K562 (cell line): ENCODE results near the gene ARHGAP31. TPM values are rescaled to one million over a fixed set of nuclear protein-coding genes. Genes with fewer than 3 reads are reported as not detected.

Experiments used
- BACH1 ChIP-seq: fragments of 200-800 bp; sonication (Bioruptor generic); IDR thresholded peaks from 2 replicates; pipeline ENCODE4 v1.6.1; 2016; ENCODE audit warnings: missing genetic modification characterization, missing compliant biosample characterization
- CBX2 ChIP-seq: fragments of 200-600 bp; sonication (generic); IDR thresholded peaks from one replicate; pipeline ENCODE4 v1.6.1; 2012; ENCODE audit warnings: mild to moderate bottlenecking, low read length, inconsistent platforms; ENCODE audit not compliant: insufficient read depth, poor library complexity, severe bottlenecking
- DPF2 ChIP-seq: fragments of 450-650 bp; IDR thresholded peaks from 2 replicates; pipeline ENCODE4 v1.6.1; 2016
- E2F6 ChIP-seq, 2 experiments: IDR thresholded peaks; 2 replicates each; pipeline ENCODE4 v1.6.1; 2011; ENCODE audit warnings: borderline replicate concordance in 1 of 2, control low read depth in 1 of 2, low read depth in 1 of 2, low read length in 1 of 2, mild to moderate bottlenecking in 1 of 2, mixed read lengths in 1 of 2, moderate library complexity in 1 of 2; ENCODE audit not compliant: insufficient read depth in 1 of 2, insufficient read length in 1 of 2, poor library complexity in 1 of 2, severe bottlenecking in 1 of 2; ENCODE audit errors: extremely low read depth in 1 of 2
- ELF2 ChIP-seq: fragments of 250-450 bp; sonication (Bioruptor Pico); IDR thresholded peaks from 2 replicates; pipeline ENCODE4 v1.5.0; 2021; ENCODE audit warnings: mild to moderate bottlenecking
- FUS ChIP-seq: fragments of 200-400 bp; formaldehyde crosslinking; optimal IDR thresholded peaks from 2 replicates; pipeline ENCODE3; 2017; ENCODE audit warnings: low read depth, low read length
- HCFC1 ChIP-seq: IDR thresholded peaks from 2 replicates; pipeline ENCODE4 v1.6.1; 2012; ENCODE audit warnings: low read depth, low read length, improper control_type of control experiment
- HDAC6 ChIP-seq: IDR thresholded peaks from 2 replicates; pipeline ENCODE4 v1.6.1; 2012; ENCODE audit warnings: low read depth, mild to moderate bottlenecking, control low read depth, inconsistent platforms, low read length, moderate library complexity
- HMGN3 ChIP-seq: IDR thresholded peaks from 2 replicates; pipeline ENCODE4 v1.6.1; 2011; ENCODE audit warnings: borderline replicate concordance, low read depth, mild to moderate bottlenecking, mixed read lengths, low read length; ENCODE audit not compliant: insufficient read length; ENCODE audit errors: extremely low read depth
- HNRNPK ChIP-seq: fragments of 200-400 bp; formaldehyde crosslinking; IDR thresholded peaks from one replicate; pipeline ENCODE4 v1.6.1; 2018; ENCODE audit warnings: mild to moderate bottlenecking, low read depth, low read length; ENCODE audit not compliant: poor library complexity, severe bottlenecking
- HOXB6 ChIP-seq: fragments of 250-450 bp; sonication (Bioruptor Pico); IDR thresholded peaks from 2 replicates; pipeline ENCODE4 v1.5.1; 2022; ENCODE audit warnings: mild to moderate bottlenecking, borderline replicate concordance
- NFATC3 ChIP-seq: fragments of 450-650 bp; IDR thresholded peaks from 2 replicates; pipeline ENCODE4 v1.6.1; 2017; ENCODE audit warnings: mild to moderate bottlenecking
- NRF1 ChIP-seq, 2 experiments: fragments of 450-650 bp; IDR thresholded peaks in 1 of 2; conservative IDR thresholded peaks in 1 of 2; 2 replicates each; pipeline ENCODE4 v1.6.1; 2014; ENCODE audit warnings: mild to moderate bottlenecking in 2 of 2
- PHB ChIP-seq: fragments of 250-450 bp; sonication (Bioruptor Pico); IDR thresholded peaks from 2 replicates; pipeline ENCODE4 v1.5.0; 2021
- PHF8 ChIP-seq: fragments of 200-600 bp; sonication (generic); IDR thresholded peaks from 2 replicates; pipeline ENCODE4 v1.6.1; 2012; ENCODE audit warnings: mixed run types, mild to moderate bottlenecking, inconsistent platforms, low read length, moderate library complexity, borderline replicate concordance
- SRSF9 ChIP-seq: fragments of 200-400 bp; formaldehyde crosslinking; IDR thresholded peaks from 2 replicates; pipeline ENCODE4 v1.6.1; 2017; ENCODE audit warnings: low read depth, low read length, borderline replicate concordance
- TAL1 ChIP-seq: fragments of 450-650 bp; IDR thresholded peaks from 2 replicates; pipeline ENCODE4 v1.6.1; 2016; ENCODE audit warnings: mild to moderate bottlenecking
- TARDBP ChIP-seq: fragments of 450-650 bp; IDR thresholded peaks from 2 replicates; pipeline ENCODE4 v1.6.1; 2016
- TEAD1 ChIP-seq, 2 experiments: fragments of 450-650 bp in 1 of 2; sonication (generic) in 1 of 2; formaldehyde crosslinking; IDR thresholded peaks; 2 replicates each; pipeline versions ENCODE4 v1.4.0 to v1.8.0; 2020 to 2022; ENCODE audit warnings: mild to moderate bottlenecking in 2 of 2, missing genetic modification reagents in 1 of 2
- THRAP3 ChIP-seq: fragments of 450-650 bp; IDR thresholded peaks from 2 replicates; pipeline ENCODE4 v1.6.1; 2016; ENCODE audit warnings: mild to moderate bottlenecking, inconsistent platforms, borderline replicate concordance
- TRIM28 ChIP-seq: fragments of 450-650 bp; IDR thresholded peaks from 2 replicates; pipeline ENCODE4 v1.6.1; 2017
- ZMIZ1 ChIP-seq, 2 experiments: fragments of 150-350 bp in 1 of 2; IDR thresholded peaks; 2 replicates each; pipeline ENCODE4 v1.6.1; 2012 to 2016; ENCODE audit warnings: low read depth in 2 of 2, low read length in 2 of 2, mild to moderate bottlenecking in 1 of 2, moderate library complexity in 1 of 2
- ZNF354B ChIP-seq: fragments of 250-450 bp; sonication (Bioruptor Pico); IDR thresholded peaks from 2 replicates; pipeline ENCODE4 v1.4.0; 2020
- ZNF384 ChIP-seq: IDR thresholded peaks from 2 replicates; pipeline ENCODE4 v1.6.1; 2012; ENCODE audit warnings: low read depth, low read length, improper control_type of control experiment
- ZNF76 ChIP-seq: fragments of 250-450 bp; sonication (Bioruptor Pico); IDR thresholded peaks from 2 replicates; pipeline ENCODE4 v1.4.0; 2020; ENCODE audit warnings: mild to moderate bottlenecking, moderate library complexity, borderline replicate concordance
- polyA plus RNA-seq, 8 experiments: library from polyadenylated mRNA; depleted of rRNA in 4 of 8; stranded (reverse) in 5 of 8; unstranded in 3 of 8; fragments of >200 nt; fragmentation: Nextera tagmentation in 2 of 8; fragmentation: Illumina TruSeq in 1 of 8; extraction: Ambion mirVana in 2 of 8; extraction: Trizol in 1 of 8; gene quantifications; 2 replicates each; pipeline versions ENCODE4 v1.2.1 to v1.2.3, GENCODE V29; 2011 to 2014; ENCODE audit warnings: inconsistent platforms in 1 of 8, missing spikeins in 1 of 8
- total RNA-seq, 7 experiments: library from RNA; depleted of rRNA in 6 of 7; stranded (reverse); fragments of >200 nt in 6 of 7; fragmentation: Illumina TruSeq in 2 of 7; extraction: Trizol in 2 of 7; gene quantifications; 2 replicates each; pipeline versions ENCODE4 v1.2.1 to v1.2.3, GENCODE V29; 2011 to 2021; ENCODE audit warnings: low replicate concordance in 1 of 7

The ARHGAP31 gene
- total and polyA plus RNA-seq, 9 of the 15 experiments (the other 6 are each of a cell fraction or from before 2014, with no cell fraction given), result under 0.01 to 0.13 (median 0.06) TPM; not detected in 5

- peak; percentile 59; the same call in 1 of the 2 replicates for TF ChIP-seq PHF8
- TF ChIP-seq HDAC6, result no peak
- TF ChIP-seq TARDBP, result no peak
- no peak for TF ChIP-seq PHB (CRISPR knock-in tag)
- no peak for TF ChIP-seq CBX2
- no peak for TF ChIP-seq TRIM28
- TF ChIP-seq ZNF354B (CRISPR knock-in tag), result no peak
- TF ChIP-seq BACH1 (tag), result no peak
- TF ChIP-seq ELF2 (CRISPR knock-in tag), result no peak
- TF ChIP-seq E2F6 (IDR thresholded peaks at IDR 0.05; ENCODE audit: borderline replicate concordance in 1 of 2, extremely low read depth in 1 of 2, insufficient read depth in 1 of 2, insufficient read length in 1 of 2, low read depth in 1 of 2, low read length in 1 of 2, poor library complexity in 1 of 2, severe bottlenecking in 1 of 2), result peak; percentile 61 to 79
- TF ChIP-seq HMGN3, result peak; percentile 55
- no peak for TF ChIP-seq FUS
- TF ChIP-seq HCFC1, result peak; percentile 37; the same call in 1 of the 2 replicates
- TF ChIP-seq ZNF76 (CRISPR knock-in tag), result no peak
- no peak for TF ChIP-seq DPF2
- TF ChIP-seq ZNF384, result no peak
- TF ChIP-seq TAL1, result no peak
- no peak for TF ChIP-seq HNRNPK
- TF ChIP-seq ZMIZ1 (IDR thresholded peaks at IDR 0.05; ENCODE audit: low read depth in 2 of 2, low read length in 2 of 2), result no peak
- no peak for TF ChIP-seq NFATC3
- TF ChIP-seq NRF1 (conservative IDR thresholded peaks at IDR 0.05 in 1 of 2, IDR thresholded peaks at IDR 0.05 in 1 of 2), result peak; percentile 61 to 68
- no peak for TF ChIP-seq HOXB6 (CRISPR knock-in tag)
- TF ChIP-seq SRSF9, result no peak
- TF ChIP-seq THRAP3, result no peak
- 0 out of 4 replicates have a peak, but pooled peaks of 1 of the 2 experiments have one; percentile 3 for TF ChIP-seq TEAD1 (CRISPR knock-in tag; IDR thresholded peaks at IDR 0.05)
Observed at GRCh38 chr3:119322835-119323722, 28.9 kb downstream of the ARHGAP31 start (continued).
